GDM1 (cell line): ENCODE results near the gene ATP13A2.

Experiments
- DNase-seq: peaks from one replicate; lab custom pipeline; 2025; lab: John Stamatoyannopoulos, UW

The ATP13A2 gene

GRCh38 chr1:17011439-17012307 lies at the start of gene ATP13A2:
Gene ATP13A2, minus strand, starts transcription at chr1:17011928. Its CDS starts 190 bp downstream, at chr1:17011738.
- DNase-seq = peak; percentile 76

GRCh38 chr1:17061486-17061885 lies 49.8 kb upstream of the ATP13A2 start:
- DNase-seq = no peak

GRCh38 chr1:17060306-17060749 lies 48.6 kb upstream of the ATP13A2 start:
- DNase-seq = no peak

GRCh38 chr1:17059391-17060305 lies 47.9 kb upstream of the ATP13A2 start:
- peak; percentile 58 for DNase-seq

GRCh38 chr1:17056551-17056950 lies 44.8 kb upstream of the ATP13A2 start:
- no peak for DNase-seq

- no peak for DNase-seq
These were observed 44.1 kb upstream of the ATP13A2 start for GRCh38 chr1:17055801-17056200.

- peak; percentile 98 for DNase-seq
These were observed 42.1 kb upstream of the ATP13A2 start, which contains the start of gene SDHB for GRCh38 chr1:17053685-17054410. Gene SDHB, minus strand, starts transcription at chr1:17054032. Its CDS starts 13 bp downstream, at chr1:17054019.

GRCh38 chr1:17053086-17053684 lies 41.5 kb upstream of the ATP13A2 start:
- DNase-seq = no peak

GRCh38 chr1:17052641-17053040 lies 40.9 kb upstream of the ATP13A2 start:
- no peak for DNase-seq

- DNase-seq = no peak
These were observed 40.3 kb upstream of the ATP13A2 start for GRCh38 chr1:17052038-17052437.

- no peak for DNase-seq
These were observed 36.2 kb upstream of the ATP13A2 start for GRCh38 chr1:17047924-17048323.

GRCh38 chr1:17046334-17046657 lies 34.6 kb upstream of the ATP13A2 start:
- no peak for DNase-seq

- no peak for DNase-seq
These were observed 34.1 kb upstream of the ATP13A2 start for GRCh38 chr1:17045634-17046333.

- DNase-seq = no peak
These were observed 33.4 kb upstream of the ATP13A2 start for GRCh38 chr1:17045150-17045549.

- DNase-seq = no peak
These were observed 31.9 kb upstream of the ATP13A2 start for GRCh38 chr1:17043676-17044075.

- DNase-seq = no peak
These were observed 28.4 kb upstream of the ATP13A2 start for GRCh38 chr1:17040135-17040534.

GRCh38 chr1:17039522-17039921 lies 27.8 kb upstream of the ATP13A2 start:
- DNase-seq = no peak

GRCh38 chr1:17033481-17033880 lies 21.8 kb upstream of the ATP13A2 start:
- DNase-seq = no peak

- no peak for DNase-seq
These were observed 21.0 kb upstream of the ATP13A2 start for GRCh38 chr1:17032741-17033140.

- no peak for DNase-seq
These were observed 19.7 kb upstream of the ATP13A2 start for GRCh38 chr1:17031436-17031835.

- DNase-seq = no peak
These were observed 18.5 kb upstream of the ATP13A2 start for GRCh38 chr1:17030206-17030605.
